Activated CD8-positive, alpha-beta memory T cell treated with anti-CD3 and anti-CD28 coated beads for 48 hours (primary cell): ENCODE measurements around the gene OR7D4.
A peak's percentile ranks its signal among the peaks of the same experiment; 100 is the strongest.
"Not testable (repeated sequence)": the region's sequence is repeated elsewhere in the genome, so short reads cannot be mapped to it uniquely, and the experiment has no call there.

Source experiments
- DNase-seq, 3 experiments: peaks; one replicate each; pipeline ENCODE4 v3.0.0-alpha.2; 2020; ENCODE audit warnings: low read depth in 2 of 3, low spot score in 2 of 3

OR7D4 gene

DNA sequence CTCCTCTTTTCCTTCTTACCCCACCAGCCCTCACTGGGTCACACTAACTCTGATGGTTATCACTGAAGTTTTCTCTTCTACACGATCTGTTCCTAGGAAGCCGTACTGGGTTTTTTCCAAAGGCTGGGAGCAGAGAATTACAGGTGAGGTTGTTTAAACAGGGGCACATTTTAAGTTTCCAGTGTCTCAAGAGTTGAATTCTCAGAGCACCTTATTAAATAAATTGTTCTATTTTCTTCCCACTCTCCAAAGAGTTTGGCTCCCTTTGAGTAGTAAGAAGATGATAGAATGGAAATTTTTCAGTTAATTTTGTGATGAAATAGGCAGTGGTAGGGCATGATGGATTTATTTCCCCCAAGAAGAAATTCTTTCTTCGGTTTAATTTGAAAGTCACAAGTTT lies at the start of gene OR7D4:
Gene OR7D4, minus strand, starts transcription at position 101 of the 400 bp plus-strand sequence. CDS start 4,752 bp downstream, outside the sequence.
- no peak for DNase-seq

- no peak for DNase-seq
These were observed 31.8 kb upstream of the OR7D4 start for GRCh38 chr19:9251236-9251635.

DNA sequence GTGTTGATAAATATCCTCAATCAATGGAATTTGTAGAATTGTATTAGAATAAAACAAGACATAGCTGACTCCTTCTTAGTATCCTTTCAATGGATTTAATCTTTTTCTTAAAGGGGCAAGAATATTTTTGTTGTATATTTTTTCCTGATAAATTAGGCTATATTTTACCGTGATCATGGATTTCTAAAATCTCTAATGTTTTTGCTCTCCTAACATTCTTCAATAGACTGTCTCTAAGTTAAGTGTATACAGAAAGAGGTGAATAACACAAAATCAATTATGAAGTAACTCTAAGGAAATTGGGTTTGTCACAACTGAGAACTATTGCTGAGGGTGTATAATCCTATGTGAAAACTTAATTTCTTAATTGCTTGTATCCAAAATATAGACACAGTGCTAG lies 31.2 kb upstream of the OR7D4 start, which contains the start of gene OR7E24:
Gene OR7E24, plus strand, starts transcription at position 301 of the 400 bp plus-strand sequence. CDS start 114 bp downstream, outside the sequence.
- no peak for DNase-seq

DNA sequence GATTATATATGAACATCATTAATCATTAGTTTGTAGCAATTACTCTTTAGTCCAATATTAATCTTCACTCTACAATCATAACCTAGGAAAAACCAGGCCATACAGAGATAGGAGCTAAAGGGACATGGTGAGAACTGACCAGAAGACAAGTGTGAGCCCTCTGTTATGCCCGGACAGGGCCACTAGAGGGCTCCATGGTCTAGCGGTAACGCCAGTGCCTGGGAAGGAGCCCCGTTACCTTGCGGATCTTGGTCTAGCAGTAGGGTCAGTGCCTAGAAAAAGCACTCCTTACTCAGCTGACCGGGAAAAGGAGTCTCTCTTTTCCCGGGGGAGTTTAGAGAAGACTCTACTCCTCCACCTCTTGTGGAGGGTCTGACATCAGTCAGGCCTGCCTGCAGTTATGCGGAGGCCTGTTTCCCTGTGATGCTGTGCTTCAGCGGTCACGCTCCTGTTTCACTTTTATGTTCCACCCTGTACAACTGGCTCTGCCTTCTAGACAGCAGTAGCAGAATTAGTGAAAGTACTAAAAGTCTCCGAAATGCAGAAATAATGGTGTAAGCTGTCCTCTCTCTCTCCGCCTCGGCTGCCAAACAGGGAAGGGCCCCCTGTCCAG lies 13.8 kb downstream of the OR7D4 start:
- DNase-seq, result peak; percentile 15 to 24 (median 23)

DNA sequence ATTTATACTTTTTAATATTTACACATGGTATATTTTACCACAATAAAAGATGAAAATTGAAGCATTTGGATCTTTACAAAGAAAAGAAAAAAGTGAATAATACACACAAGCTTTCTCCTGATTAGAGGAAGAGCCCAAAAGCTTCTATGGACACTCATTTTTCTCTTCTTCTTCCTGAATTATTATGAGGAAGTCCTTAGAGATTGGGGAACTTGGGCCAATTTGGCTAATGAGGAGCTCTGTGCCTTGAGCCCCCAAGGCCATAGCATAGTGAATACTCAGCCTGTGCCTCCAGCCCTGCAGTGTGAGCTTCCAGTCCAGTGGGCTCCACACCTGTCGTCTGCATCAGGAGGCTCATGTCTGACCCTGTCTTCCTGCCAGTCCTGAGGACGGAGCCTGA lies 21.3 kb downstream of the OR7D4 start:
- not testable (repeated sequence) for DNase-seq

- no peak for DNase-seq
These were observed 29.9 kb downstream of the OR7D4 start for GRCh38 chr19:9189535-9189934.

GRCh38 chr19:9187191-9187590 lies 32.2 kb downstream of the OR7D4 start:
- DNase-seq, result no peak

DNA sequence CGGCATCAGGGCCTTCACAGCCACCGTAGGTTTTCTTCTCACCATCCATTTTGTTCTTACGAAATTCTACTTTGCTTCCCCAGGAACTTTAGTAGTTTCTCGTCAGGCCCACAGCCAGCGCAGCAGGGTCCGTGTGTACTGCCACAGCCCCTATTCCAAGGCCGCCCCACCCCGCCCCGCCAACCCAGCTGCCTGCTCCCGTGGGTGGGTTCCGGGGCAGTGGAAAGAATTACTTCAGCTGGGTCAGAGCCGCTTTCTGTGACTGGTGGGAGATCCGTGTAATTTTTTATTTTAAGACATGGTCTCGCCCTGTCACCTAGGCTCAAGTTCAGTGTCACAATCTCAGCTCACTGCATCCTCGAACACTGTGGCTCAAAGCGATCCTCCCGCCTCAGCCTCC lies 36.4 kb downstream of the OR7D4 start:
- DNase-seq, result no peak

- no peak for DNase-seq
These were observed 40.5 kb downstream of the OR7D4 start, which contains the start of gene OR7D2 for GRCh38 chr19:9178901-9179300. TSS of gene OR7D2 (plus strand) at chr19:9178979. CDS start at chr19:9185782, 6,803 bp downstream.

DNA sequence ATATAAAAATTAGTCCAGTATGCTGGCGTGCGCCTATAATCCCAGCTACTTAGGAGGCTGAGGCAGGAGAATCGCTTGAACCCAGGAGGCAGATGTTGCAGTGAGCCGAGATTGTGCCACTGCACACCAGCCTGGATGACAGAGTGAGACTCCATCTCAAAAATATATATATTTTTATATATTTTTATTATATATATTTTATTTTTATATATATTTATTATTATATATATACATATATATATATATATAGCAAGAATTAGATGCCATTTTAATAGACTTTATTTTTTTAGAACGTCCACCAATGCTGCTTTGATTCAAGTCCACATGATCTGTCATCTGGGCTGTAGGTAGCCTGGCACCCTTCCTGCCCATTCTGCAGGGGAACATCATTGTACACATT lies 44.1 kb downstream of the OR7D4 start:
- no peak for DNase-seq

GRCh38 chr19:9171393-9171991 lies 47.9 kb downstream of the OR7D4 start:
- no peak for DNase-seq

DNA sequence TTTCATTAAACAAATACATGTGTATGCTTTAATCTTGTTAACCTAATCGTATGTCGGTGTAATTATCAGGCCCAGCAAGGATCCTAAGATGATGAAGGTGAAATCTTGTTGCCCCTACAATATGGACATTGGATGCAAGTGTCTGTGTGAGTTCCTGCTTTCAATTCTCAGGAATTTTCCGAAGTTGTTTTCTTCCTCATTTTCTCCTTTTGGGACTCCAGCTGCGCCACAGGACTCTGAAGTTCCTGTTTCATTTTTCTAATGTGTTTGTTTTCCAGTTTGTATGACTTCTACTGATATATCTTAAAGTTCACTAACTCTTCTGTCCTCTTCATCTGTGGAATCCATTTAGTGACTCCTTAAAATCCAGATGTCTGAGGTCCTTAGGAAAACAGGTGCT lies 52.5 kb downstream of the OR7D4 start:
- DNase-seq, result no peak

- DNase-seq, result no peak
These were observed 54.1 kb downstream of the OR7D4 start for GRCh38 chr19:9165261-9165660.

DNA sequence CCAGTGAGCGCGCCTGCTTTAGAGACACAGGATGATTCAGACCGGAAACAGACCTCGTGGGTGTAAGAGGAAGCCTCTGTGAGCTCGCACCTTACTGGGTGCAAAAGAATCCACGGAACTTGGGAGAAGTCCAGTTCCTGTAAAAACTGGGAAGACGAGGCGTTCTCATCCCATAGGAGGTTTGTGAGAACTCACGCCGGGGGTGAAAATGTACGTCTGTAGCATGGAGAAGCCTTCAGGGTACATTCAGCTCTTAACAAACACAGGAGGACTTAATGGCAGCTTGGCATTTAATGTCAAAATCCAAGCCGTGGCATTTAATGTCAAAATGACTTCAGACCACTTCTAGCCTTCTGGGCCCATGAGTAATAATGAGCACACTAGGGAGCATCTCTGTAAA lies 58.0 kb downstream of the OR7D4 start:
- no peak for DNase-seq
